ENCODE measurements around the gene CLCN1.

The CLCN1 gene

GRCh38 chr7:143279186-143280098 is 36.5 kb upstream of the CLCN1 start:
- no peak overlapping the region for H2AFZ ChIP-seq (ENCODE audit: low read depth, low read length)
- no peak for DNase-seq

GRCh38 chr7:143280160-143280559 is 35.8 kb upstream of the CLCN1 start:
- Histone ChIP-seq H3K27me3 (ENCODE audit: insufficient read depth, low read length, poor library complexity) (no peaks in the 10 kb centered on the region), H3K4me2 (ENCODE audit: insufficient read depth, low read length) (no peak overlapping the region), H3K9me3 (ENCODE audit: insufficient read depth, low read length, severe bottlenecking) (no peaks in the 10 kb centered on the region), H4K20me1 (ENCODE audit: insufficient read depth, low read length) (no peaks in the 10 kb centered on the region), H3K9ac (ENCODE audit: low read depth, low read length) (no peak overlapping the region), H2AFZ (ENCODE audit: low read depth, low read length) (no peak overlapping the region), H3K27ac (ENCODE audit: low read length) (no peak overlapping the region), H3K4me1 (ENCODE audit: insufficient read depth, low read length) (peaks cover 5% of the 10 kb centered on the region; the same call in 1 of the 2 replicates), H3K36me3 (ENCODE audit: insufficient read depth, low read length) (no peaks in the 10 kb centered on the region), H3K79me2 (ENCODE audit: insufficient read depth, low read length) (no peaks in the 10 kb centered on the region), H3K4me3 (ENCODE audit: low read depth in 1 of 2, low read length in 2 of 2) (no peak overlapping the region)
- TF ChIP-seq EZH2 (IDR thresholded peaks at IDR 0.05; ENCODE audit: borderline replicate concordance, low read depth, low read length, severe bottlenecking) (no peak), CTCF (IDR thresholded peaks at IDR 0.05; ENCODE audit: borderline replicate concordance, extremely low read depth, low read length, poor library complexity, severe bottlenecking) (no peak)
- no peak for DNase-seq
- no peak for ATAC-seq (ENCODE audit: insufficient read depth, low read depth)

More at GRCh38 chr7:143279186-143280098, 36.5 kb upstream of the CLCN1 start:
- no peaks in the 10 kb centered on the region for H4K20me1 ChIP-seq (ENCODE audit: insufficient read depth, low read length)
- H3K9ac ChIP-seq (ENCODE audit: low read depth, low read length), result no peak overlapping the region
- H3K36me3 ChIP-seq (ENCODE audit: insufficient read depth, low read length), result no peaks in the 10 kb centered on the region
- H3K4me3 ChIP-seq (ENCODE audit: low read depth in 1 of 2, low read length in 2 of 2), result no peak overlapping the region
- no peaks in the 10 kb centered on the region for H3K9me3 ChIP-seq (ENCODE audit: insufficient read depth, low read length, severe bottlenecking)
- H3K27ac ChIP-seq (ENCODE audit: low read length), result no peak overlapping the region
- no peaks in the 10 kb centered on the region for H3K27me3 ChIP-seq (ENCODE audit: insufficient read depth, low read length, poor library complexity)
- no peaks in the 10 kb centered on the region for H3K79me2 ChIP-seq (ENCODE audit: insufficient read depth, low read length)
- TF ChIP-seq CTCF (IDR thresholded peaks at IDR 0.05; ENCODE audit: borderline replicate concordance, extremely low read depth, low read length, poor library complexity, severe bottlenecking) (no peak), EZH2 (IDR thresholded peaks at IDR 0.05; ENCODE audit: borderline replicate concordance, low read depth, low read length, severe bottlenecking) (no peak)
- ATAC-seq (ENCODE audit: insufficient read depth, low read depth), result no peak
- H3K4me1 ChIP-seq (ENCODE audit: insufficient read depth, low read length), result peaks cover 5% of the 10 kb centered on the region; the same call in 1 of the 2 replicates
- H3K4me2 ChIP-seq (ENCODE audit: insufficient read depth, low read length), result no peak overlapping the region

- H3K9me3 ChIP-seq (ENCODE audit: insufficient read depth, low read length, severe bottlenecking), result no peaks in the 10 kb centered on the region
- no peak overlapping the region for H3K4me3 ChIP-seq (ENCODE audit: low read depth in 1 of 2, low read length in 2 of 2)
- TF ChIP-seq CTCF (IDR thresholded peaks at IDR 0.05; ENCODE audit: borderline replicate concordance, extremely low read depth, low read length, poor library complexity, severe bottlenecking) (no peak), EZH2 (IDR thresholded peaks at IDR 0.05; ENCODE audit: borderline replicate concordance, low read depth, low read length, severe bottlenecking) (no peak)
- H3K4me1 ChIP-seq (ENCODE audit: insufficient read depth, low read length), result peaks cover 5% of the 10 kb centered on the region; the same call in 1 of the 2 replicates
- no peaks in the 10 kb centered on the region for H3K27me3 ChIP-seq (ENCODE audit: insufficient read depth, low read length, poor library complexity)
- no peak overlapping the region for H3K4me2 ChIP-seq (ENCODE audit: insufficient read depth, low read length)
- no peaks in the 10 kb centered on the region for H3K36me3 ChIP-seq (ENCODE audit: insufficient read depth, low read length)
- no peak overlapping the region for H3K9ac ChIP-seq (ENCODE audit: low read depth, low read length)
- ATAC-seq (ENCODE audit: insufficient read depth, low read depth), result no peak
- no peaks in the 10 kb centered on the region for H4K20me1 ChIP-seq (ENCODE audit: insufficient read depth, low read length)
- H3K79me2 ChIP-seq (ENCODE audit: insufficient read depth, low read length), result no peaks in the 10 kb centered on the region
- H3K27ac ChIP-seq (ENCODE audit: low read length), result no peak overlapping the region
- no peak overlapping the region for H2AFZ ChIP-seq (ENCODE audit: low read depth, low read length)
- no peak for DNase-seq
These were observed 35.3 kb upstream of the CLCN1 start for GRCh38 chr7:143280566-143280965.
